ENCODE data around the gene COL8A2.

GRCh38 chr1:36108314-36108713 is 16.7 kb downstream of the COL8A2 start:
- TF ChIP-seq CTCF (conservative IDR thresholded peaks at IDR 0.05; ENCODE audit: low read length) = no peak
- TF ChIP-seq EZH2phosphoT487 (IDR thresholded peaks at IDR 0.05; ENCODE audit: borderline replicate concordance) = no peak
